Measurements from ENCODE around the gene ZNF536. TPM values are rescaled to one million over a fixed set of nuclear protein-coding genes. Genes with fewer than 3 reads are reported as not detected.

The ZNF536 gene
- 14.2 and 15.2 TPM in 2 replicates for total RNA-seq (2014; rRNA removed; shearing (Covaris generic))

DNA sequence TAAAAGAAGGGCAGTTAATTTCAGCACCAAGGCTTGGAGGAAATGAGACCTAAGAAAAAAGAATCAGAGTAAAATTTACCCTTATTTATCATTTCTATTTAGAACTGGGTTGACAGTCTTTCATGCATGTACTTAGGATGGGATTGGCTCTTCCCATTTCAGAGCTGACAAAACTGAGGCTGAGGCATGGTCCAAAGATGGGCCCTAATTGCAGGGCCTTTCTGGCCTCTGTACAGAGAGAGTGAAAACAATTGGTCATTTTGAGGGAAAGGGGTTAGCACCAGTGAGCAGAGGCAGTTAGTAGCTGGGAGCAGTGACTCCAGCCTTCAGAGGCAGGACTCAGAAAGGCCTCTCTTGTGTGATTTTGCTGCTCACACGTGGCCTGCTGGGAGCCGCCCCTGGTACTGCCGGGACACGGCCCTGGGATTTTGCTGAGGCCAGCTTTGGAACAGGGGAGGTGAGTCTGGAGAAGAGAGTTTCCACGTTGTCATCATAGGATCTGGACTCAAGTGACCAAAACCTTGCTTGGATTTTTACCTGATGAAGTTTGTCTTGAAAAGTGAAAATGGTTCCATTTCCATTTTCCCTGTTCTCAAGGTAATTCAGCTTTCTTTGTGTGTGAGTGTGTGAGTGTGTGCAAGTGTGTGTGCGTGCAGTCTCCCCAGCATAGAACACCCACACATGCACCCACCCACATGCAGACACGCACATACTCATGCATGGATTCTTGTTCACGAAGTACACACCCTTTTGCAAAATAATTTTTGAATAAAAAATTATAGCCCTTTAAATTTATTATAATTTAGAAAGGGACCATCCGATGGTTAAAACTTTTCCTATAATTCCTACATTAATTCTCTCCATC, at the start of gene ZNF536:
ZNF536 (plus strand) TSS at position 425 of the 865 bp plus-strand sequence. CDS start 71,179 bp downstream, outside the sequence.
- H3K4me3 ChIP-seq = no peak within 1 kb of the TSS
- no peaks in the 10 kb centered on the region for H3K36me3 ChIP-seq
- H3K4me1 ChIP-seq = peaks cover 9% of the 10 kb centered on the region
- no peaks in the 10 kb centered on the region for H3K9me3 ChIP-seq (replicated peaks)
- H3K27me3 ChIP-seq = no peaks in the 10 kb centered on the region
- H3K27ac ChIP-seq = peak within 1 kb of the TSS; percentile 42
- no peak for DNase-seq

DNA sequence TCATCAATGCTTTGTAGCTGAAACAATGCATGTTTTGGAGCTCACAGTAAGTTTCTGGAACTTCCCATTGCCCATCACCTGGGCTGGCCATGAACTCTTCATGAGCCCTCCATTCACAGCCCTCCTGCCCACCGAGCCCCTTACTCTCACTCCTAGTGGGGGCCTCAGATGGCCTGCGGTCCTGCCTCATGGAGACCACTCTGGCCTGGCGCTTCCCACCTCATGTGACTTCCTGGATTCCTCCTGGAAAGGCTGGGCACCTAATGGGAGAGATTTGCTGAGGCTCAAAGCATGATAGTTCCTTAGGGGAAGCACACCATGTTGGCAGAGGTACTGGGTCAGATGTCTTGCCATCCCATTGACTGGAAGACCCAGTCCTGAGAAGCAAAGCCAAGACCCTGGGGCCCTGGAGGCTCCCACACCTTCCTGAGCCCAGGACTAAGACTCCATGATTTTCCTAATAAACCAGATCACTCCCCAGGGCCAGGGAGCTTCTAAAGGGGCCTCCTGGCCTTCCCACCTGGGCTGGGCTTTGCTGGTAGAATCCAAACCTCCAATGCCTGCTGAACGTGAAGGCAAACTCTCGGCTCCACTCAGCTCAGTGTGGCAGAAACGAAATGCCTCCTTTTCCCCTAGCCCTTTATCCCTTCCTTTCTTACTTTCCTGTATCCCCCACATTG, 49.4 kb upstream of the ZNF536 start:
- H3K4me1 ChIP-seq = no peaks in the 10 kb centered on the region
- no peak for DNase-seq
- no peak overlapping the region for H3K27ac ChIP-seq
- no peaks in the 10 kb centered on the region for H3K9me3 ChIP-seq (replicated peaks)
- no peak overlapping the region for H3K4me3 ChIP-seq
- H3K36me3 ChIP-seq = no peaks in the 10 kb centered on the region
- no peaks in the 10 kb centered on the region for H3K27me3 ChIP-seq

DNA sequence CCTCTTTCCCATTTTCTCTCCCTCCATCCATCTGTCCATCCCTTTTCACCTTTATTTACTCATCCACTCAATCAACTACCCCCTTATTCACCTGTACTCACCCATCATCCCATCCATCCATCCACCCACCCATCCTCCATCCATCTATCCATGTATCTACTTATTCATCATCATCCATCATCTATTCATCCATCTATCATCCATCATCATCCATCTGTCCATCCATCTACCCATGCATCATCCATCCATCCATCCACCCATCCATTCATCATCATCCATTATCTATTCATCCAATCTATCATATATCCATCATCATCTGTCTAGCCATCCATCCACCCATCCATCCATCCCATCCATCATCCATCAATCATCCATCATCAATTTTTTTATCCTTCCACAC, 48.3 kb upstream of the ZNF536 start:
- Histone ChIP-seq H3K27me3 (no peaks in the 10 kb centered on the region), H3K36me3 (no peaks in the 10 kb centered on the region), H3K9me3 (replicated peaks) (no peaks in the 10 kb centered on the region), H3K4me1 (no peaks in the 10 kb centered on the region), H3K4me3 (no peak overlapping the region), H3K27ac (no peak overlapping the region)
- no peak for DNase-seq

DNA sequence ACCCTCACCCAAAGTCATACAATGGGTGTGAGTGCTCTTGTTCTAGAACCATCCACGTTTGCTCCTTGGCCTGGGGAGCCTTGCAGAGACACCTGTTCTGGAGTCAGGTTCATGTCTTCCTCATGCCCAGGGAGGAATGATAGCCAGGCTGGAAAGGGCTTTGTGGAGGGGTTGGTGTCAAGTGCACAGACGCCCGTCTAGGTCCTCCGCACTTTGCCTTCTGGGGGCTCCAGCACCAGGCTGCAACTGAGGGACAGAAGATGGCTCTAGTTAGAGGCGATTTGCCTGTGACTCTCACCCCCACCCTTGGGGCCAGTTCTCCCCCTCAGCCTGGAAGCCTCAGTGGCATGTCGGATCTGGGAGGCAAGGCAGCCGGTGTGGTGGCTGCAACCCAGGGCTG, 47.2 kb upstream of the ZNF536 start:
- Histone ChIP-seq H3K4me3 (no peak overlapping the region), H3K9me3 (replicated peaks) (no peaks in the 10 kb centered on the region)

DNA sequence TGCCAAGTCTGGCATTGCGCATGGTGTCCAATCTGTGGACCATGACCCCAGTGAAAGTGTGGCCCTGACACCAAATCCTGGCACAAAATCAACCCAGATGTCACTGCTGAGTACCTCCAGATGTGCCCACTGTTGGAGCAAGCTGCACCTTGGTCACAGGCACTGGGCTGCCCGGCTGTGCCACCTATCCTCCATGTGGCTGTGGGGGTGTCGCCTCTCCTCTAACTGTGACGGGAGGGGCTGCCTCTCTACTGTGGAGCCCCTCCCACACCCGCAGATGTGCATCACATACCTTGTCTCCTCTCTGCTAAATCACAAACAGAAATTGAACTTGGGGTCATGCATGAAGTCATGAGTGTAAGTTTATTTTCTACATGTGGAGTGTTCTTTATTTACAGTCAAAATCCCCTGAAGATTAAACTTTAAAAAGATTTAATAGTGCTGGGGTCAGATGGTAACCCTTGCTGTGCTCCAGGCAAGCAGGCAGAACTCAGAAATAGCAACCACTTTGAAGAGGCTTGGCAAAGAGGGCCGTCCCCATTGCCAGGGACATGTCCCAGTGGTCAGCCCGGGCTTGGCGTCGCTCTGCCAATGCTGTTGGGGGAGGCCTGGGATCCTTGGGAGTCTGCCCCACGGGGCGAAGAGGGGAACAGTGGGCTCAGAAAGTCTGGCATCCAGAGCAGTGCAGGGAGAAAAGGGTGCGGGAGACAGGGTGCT, 46.4 kb upstream of the ZNF536 start:
- Histone ChIP-seq H3K4me1 (no peaks in the 10 kb centered on the region), H3K4me3 (no peak overlapping the region), H3K27ac (no peak overlapping the region), H3K36me3 (no peaks in the 10 kb centered on the region), H3K9me3 (replicated peaks) (no peaks in the 10 kb centered on the region), H3K27me3 (no peaks in the 10 kb centered on the region)
- DNase-seq = no peak

More for the DNA sequence above, 47.2 kb upstream of the ZNF536 start:
- no peaks in the 10 kb centered on the region for H3K36me3 ChIP-seq
- no peak for DNase-seq
- H3K4me1 ChIP-seq = no peaks in the 10 kb centered on the region
- H3K27ac ChIP-seq = no peak overlapping the region
- H3K27me3 ChIP-seq = no peaks in the 10 kb centered on the region

DNA sequence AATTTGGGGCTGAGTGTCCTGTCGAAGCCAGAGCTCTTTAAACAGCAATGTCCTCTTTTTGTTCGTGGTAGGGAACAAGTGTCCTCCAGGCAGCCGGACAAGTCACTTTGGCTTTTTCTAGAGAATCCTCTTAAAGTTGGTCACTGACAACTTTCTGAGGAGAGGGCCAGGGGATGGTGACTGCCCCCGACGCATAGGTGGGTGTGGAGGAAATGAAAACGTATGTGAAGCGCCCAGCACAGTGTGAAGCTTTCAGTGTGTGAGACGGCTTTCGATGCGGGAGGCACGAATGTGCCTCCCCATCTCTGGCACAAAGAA, 45.8 kb upstream of the ZNF536 start:
- Histone ChIP-seq H3K4me1 (no peaks in the 10 kb centered on the region), H3K27me3 (no peaks in the 10 kb centered on the region), H3K4me3 (no peak overlapping the region), H3K36me3 (no peaks in the 10 kb centered on the region), H3K27ac (no peak overlapping the region), H3K9me3 (replicated peaks) (no peaks in the 10 kb centered on the region)
- DNase-seq = no peak

DNA sequence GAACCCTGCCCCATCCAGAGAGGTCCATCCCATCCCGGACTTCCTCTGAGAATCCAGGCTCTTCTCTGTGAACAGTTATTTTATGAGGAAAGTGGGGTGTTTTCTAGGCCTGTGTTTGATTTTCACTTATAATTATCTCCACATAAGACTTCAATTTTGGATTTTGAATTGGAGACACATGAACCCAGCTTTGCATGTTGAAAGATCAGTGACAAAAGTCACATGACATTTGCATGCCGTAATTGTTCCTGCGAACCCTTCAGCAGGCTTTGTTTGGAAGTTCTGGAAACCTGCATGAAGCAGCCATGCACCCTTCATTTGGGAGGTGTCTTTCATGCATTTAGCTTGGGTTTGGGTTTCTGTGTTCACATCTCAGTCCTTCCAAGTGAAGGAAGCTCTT, 44.9 kb upstream of the ZNF536 start:
- no peaks in the 10 kb centered on the region for H3K4me1 ChIP-seq
- H3K27ac ChIP-seq = no peak overlapping the region
- DNase-seq = no peak
- H3K9me3 ChIP-seq (replicated peaks) = no peaks in the 10 kb centered on the region
- H3K27me3 ChIP-seq = no peaks in the 10 kb centered on the region
- no peaks in the 10 kb centered on the region for H3K36me3 ChIP-seq
- H3K4me3 ChIP-seq = no peak overlapping the region

DNA sequence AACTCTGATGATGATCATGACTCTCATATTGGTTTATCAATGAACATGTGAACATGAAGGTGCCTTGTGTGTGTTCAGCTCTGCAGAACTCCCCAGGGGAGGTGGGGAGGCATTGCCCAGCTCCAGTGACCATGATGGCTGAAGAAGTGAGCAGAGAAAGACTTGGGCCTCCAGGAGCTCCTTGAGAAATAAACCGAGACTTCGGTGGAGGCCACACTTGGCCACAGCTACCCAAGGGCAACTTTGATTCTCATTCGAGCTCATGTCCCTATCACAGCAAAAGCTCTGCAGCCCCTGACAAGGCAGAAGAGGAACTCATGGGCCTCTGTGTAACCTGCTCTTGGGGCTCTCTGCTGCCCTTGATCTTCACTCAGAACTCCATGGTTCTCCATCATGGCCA, 44.1 kb upstream of the ZNF536 start:
- H3K4me3 ChIP-seq = no peak overlapping the region
- H3K36me3 ChIP-seq = no peaks in the 10 kb centered on the region
- no peak for DNase-seq
- H3K27ac ChIP-seq = no peak overlapping the region
- H3K4me1 ChIP-seq = no peaks in the 10 kb centered on the region
- H3K27me3 ChIP-seq = no peaks in the 10 kb centered on the region
- H3K9me3 ChIP-seq (replicated peaks) = no peaks in the 10 kb centered on the region

DNA sequence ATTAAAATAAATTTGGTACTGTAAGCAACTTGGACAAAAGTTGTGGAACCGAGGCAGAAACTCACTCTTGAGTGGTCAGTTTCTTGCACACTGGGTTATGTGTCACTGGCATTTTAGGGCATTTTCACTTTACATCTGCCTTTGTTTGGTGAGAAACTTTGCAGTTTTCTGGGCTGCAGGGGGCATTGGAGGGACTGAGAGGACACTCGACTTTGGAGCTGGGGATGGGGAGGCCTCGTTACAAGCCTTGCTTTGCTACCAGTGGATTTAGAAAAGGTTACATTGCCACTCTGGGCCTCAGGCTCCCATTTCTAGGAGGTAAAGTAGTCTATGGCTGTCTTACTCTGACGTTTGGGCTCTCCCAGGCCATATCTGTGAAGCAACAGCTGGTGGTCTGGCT, 41.9 kb upstream of the ZNF536 start:
- no peaks in the 10 kb centered on the region for H3K9me3 ChIP-seq (replicated peaks)
- no peak overlapping the region for H3K4me3 ChIP-seq
- H3K27me3 ChIP-seq = no peaks in the 10 kb centered on the region
- no peaks in the 10 kb centered on the region for H3K4me1 ChIP-seq
- H3K36me3 ChIP-seq = no peaks in the 10 kb centered on the region
- DNase-seq = no peak
- H3K27ac ChIP-seq = no peak overlapping the region

DNA sequence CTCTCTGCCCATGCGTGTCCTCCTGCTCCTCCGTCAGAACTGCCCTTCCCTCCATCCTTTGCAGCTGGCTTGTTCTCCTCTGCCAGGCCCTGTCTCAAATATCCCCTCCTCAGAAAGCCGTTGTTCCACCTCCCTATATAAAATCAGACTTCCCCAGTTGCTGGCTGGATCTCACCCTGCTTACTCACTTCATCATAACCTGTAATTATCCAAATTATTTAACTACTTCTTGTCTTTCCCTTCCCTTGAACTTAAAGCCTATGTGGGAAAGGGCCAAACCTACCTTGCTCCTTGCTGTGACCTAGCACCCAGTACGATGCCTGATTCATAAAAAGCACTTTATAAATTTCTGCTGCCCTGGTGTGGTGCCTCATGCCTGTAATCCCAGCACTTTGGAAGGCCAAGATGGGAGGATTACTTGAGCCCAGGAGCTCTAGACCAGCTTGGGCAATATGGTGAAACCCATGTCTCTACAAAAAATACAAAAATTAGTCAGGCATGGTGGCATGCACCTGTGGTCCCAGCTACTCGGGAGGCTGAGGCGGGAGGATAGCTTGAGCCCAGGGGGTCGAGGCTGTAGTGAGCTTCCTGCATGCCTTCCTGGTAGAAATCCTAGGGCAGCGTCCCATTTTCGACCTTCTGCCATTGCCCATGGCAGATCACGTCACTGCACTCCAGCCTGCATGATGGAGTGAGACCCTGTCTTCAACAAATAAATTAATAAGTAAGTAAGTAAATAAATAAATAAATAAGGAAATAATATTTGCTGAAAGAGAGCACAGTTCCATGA, 39.5 kb upstream of the ZNF536 start:
- no peak overlapping the region for H3K27ac ChIP-seq
- no peak overlapping the region for H3K4me3 ChIP-seq
- DNase-seq = no peak
- H3K36me3 ChIP-seq = no peaks in the 10 kb centered on the region
- H3K9me3 ChIP-seq (replicated peaks) = no peaks in the 10 kb centered on the region
- H3K27me3 ChIP-seq = no peaks in the 10 kb centered on the region
- no peaks in the 10 kb centered on the region for H3K4me1 ChIP-seq

DNA sequence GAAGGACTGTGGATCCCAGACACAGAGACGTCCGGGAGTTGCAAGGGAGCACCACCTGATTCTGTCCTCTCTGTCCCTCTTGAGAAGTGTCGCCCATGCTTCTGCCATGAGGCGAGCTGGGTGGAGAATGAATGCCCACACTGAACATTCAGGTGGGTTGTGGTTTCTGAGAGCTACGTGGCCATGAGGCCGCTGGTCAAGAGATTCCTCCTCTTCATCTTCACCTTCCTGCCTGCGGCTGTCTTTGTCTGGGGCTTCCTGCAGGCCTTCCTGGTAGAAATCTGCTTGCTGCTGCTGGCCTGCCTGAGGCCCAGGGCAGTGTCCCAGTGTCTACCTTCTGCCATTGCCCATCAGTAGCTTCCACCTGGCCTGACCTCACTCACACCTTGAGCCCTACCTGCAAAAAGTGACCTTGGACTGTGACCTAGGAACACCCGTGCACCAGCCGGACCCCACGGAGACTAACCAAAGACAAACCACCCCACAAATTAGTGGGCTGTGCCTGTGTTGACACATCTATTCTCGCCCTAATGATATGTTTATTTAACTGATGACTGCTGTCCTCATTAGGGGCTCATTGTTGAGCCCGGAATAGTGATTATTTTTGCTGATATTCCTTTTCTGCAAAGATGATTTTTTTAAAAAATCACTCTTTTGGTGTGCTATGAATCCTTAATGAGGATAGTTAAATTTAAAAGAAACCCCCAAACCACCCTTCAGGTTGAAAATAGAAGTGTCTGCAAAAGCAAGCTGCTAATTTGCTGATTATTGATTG, 38.7 kb upstream of the ZNF536 start:
- no peaks in the 10 kb centered on the region for H3K4me1 ChIP-seq
- H3K36me3 ChIP-seq = no peaks in the 10 kb centered on the region
- no peak for DNase-seq
- H3K27me3 ChIP-seq = no peaks in the 10 kb centered on the region
- no peak overlapping the region for H3K27ac ChIP-seq
- peaks cover 4% of the 10 kb centered on the region; the same call in 1 of the 2 replicates for H3K9me3 ChIP-seq (replicated peaks)
- H3K4me3 ChIP-seq = no peak overlapping the region

DNA sequence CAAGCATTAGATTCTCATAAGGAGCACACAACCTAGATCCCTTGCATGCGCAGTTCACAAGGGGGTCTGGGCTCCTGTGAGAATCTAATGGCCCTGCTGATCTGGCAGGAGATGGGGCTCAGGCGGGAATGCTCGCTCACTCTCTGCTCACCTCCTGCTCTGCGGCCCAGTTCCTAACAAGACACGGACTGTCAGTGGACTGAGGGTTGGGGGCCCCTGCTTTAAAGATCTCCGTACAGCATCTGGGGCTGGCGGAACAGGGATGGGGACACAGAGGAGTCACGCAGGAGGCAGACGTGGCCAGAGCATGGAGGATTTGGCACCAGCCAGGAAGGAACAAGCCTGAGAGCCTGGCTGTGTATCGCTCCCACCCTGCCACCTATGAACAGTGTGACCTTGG, 37.3 kb upstream of the ZNF536 start:
- Histone ChIP-seq H3K4me3 (no peak overlapping the region), H3K4me1 (no peaks in the 10 kb centered on the region), H3K36me3 (no peaks in the 10 kb centered on the region), H3K27me3 (no peaks in the 10 kb centered on the region), H3K27ac (no peak overlapping the region), H3K9me3 (replicated peaks) (peaks cover 4% of the 10 kb centered on the region; the same call in 1 of the 2 replicates)
- no peak for DNase-seq

DNA sequence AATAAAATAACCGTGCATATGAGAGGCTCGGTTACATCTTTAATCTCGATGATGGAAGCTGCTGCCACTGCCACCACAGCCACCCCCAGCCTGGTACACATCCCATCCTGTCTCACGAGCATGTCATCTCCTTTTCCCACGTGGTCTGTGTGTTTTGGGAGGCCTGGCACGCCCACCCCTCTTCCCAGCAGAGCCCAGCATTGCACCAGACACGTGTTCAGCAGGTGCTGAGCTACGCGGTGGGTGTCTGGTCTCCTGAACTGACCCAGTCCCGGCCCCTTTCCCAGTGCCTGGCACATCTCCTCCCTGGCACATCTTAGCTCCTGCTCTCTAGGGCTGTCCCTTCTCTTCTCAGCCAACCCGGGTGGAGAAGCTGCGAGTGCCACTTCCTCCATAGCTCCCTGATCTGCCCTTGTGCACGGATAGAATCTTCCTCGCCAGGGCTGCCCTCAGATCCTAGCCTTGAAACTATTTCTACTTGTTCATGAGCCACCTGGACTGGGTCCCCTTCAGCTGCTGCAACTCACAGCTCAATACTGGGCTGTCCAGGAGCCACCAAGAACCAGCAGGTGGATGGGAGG, 36.8 kb upstream of the ZNF536 start:
- Histone ChIP-seq H3K27me3 (no peaks in the 10 kb centered on the region), H3K4me3 (no peak overlapping the region), H3K4me1 (peaks cover 2% of the 10 kb centered on the region; the same call in 1 of the 2 replicates), H3K9me3 (replicated peaks) (peaks cover 4% of the 10 kb centered on the region; the same call in 1 of the 2 replicates), H3K36me3 (no peaks in the 10 kb centered on the region), H3K27ac (no peak overlapping the region)
- no peak for DNase-seq

All from SJCRH30 (cell line).